Ascending aorta (tissue), 2 donors: ENCODE data around the gene HSPB6. TPM values are rescaled to one million over a fixed set of nuclear protein-coding genes. Genes with fewer than 3 reads are reported as not detected.

Experiments used
- DNase-seq, 2 donors: peaks; one replicate each; pipeline ENCODE4 v3.0.0-alpha.2; 2019; ENCODE audit warnings: low spot score in 2 of 2
- H3K27ac ChIP-seq, 2 donors: fragments of 200-600 bp; sonication (generic); one replicate each; pipeline ENCODE4 v1.5.1; 2016 to 2017; ENCODE audit warnings: mild to moderate bottlenecking in 1 of 2
- H3K27me3 ChIP-seq: fragments of 200-600 bp; sonication (generic); one replicate; pipeline ENCODE4 v1.5.1; 2017
- H3K36me3 ChIP-seq, 2 donors: fragments of 200-600 bp; sonication (generic); one replicate each; pipeline ENCODE4 v1.5.1; 2016
- H3K4me1 ChIP-seq, 2 donors: fragments of 200-600 bp; sonication (generic); one replicate each; pipeline ENCODE4 v1.5.1; 2016 to 2017; ENCODE audit warnings: mild to moderate bottlenecking in 1 of 2
- H3K4me3 ChIP-seq, 2 donors: fragments of 200-600 bp; sonication (generic); one replicate each; pipeline ENCODE4 v1.5.1; 2016 to 2017; ENCODE audit warnings: mild to moderate bottlenecking in 1 of 2
- H3K9me3 ChIP-seq, 2 donors: fragments of 200-600 bp; sonication (generic); one replicate each; pipeline ENCODE4 v1.5.1; 2016
- CTCF ChIP-seq, 3 experiments: fragments of 200-600 bp in 2 of 3; fragments of 450-650 bp in 1 of 3; sonication (generic) in 2 of 3; IDR thresholded peaks; one replicate each; pipeline ENCODE4 v1.5.1; 2016 to 2019; ENCODE audit warnings: antibody characterized with exemption in 3 of 3, mild to moderate bottlenecking in 1 of 3, moderate library complexity in 1 of 3
- intact Hi-C: fragments of 100-400 bp; cut with DNase I; formaldehyde crosslinking; loops from one replicate; pipeline ENCODE4 v1.15.1; 2023
- total RNA-seq: library from RNA; depleted of rRNA; stranded (reverse); fragments of >200 nt; gene quantifications from one replicate; pipeline ENCODE4 v1.1.0, GENCODE V29; 2016

Gene HSPB6
- total RNA-seq, 1 donor from 2014 or later = 265 TPM

GRCh38 chr19:35744430-35745327, 12.2 kb downstream of the HSPB6 start:
- peak; percentile 81 to 98 for DNase-seq
- intact Hi-C loops = loop anchor here (1.0 to 10.0 kb wide), 8 partner anchors 28 to 600 kb away; partner anchors contain the start of genes ARHGAP33, ETV2, FXYD7 and OVOL3
- TF ChIP-seq CTCF (IDR thresholded peaks at IDR 0.05) = peak; percentile 8 to 54 (median 42)
- Histone ChIP-seq H3K4me3 (peak overlapping the region; percentile 74 to 92), H3K27me3 (no peaks in the 10 kb centered on the region), H3K27ac (peak overlapping the region; percentile 99 to 100), H3K4me1 (peaks cover 10 to 33% of the 10 kb centered on the region in 2 donors), H3K36me3 (no peaks in the 10 kb centered on the region), H3K9me3 (no peaks in the 10 kb centered on the region)

GRCh38 chr19:35743640-35744429, 13.0 kb downstream of the HSPB6 start:
- H3K36me3 ChIP-seq = no peaks in the 10 kb centered on the region
- H3K27ac ChIP-seq = peak overlapping the region; percentile 99 to 100
- no peak for TF ChIP-seq CTCF (IDR thresholded peaks at IDR 0.05)
- H3K4me3 ChIP-seq = peak overlapping the region in 1 of 2 donors; percentile 74
- intact Hi-C loops = loop anchor here (1.0 to 10.0 kb wide), 8 partner anchors 27 to 599 kb away; partner anchors contain the start of genes ARHGAP33, ETV2, FXYD7 and OVOL3
- H3K9me3 ChIP-seq = no peaks in the 10 kb centered on the region
- H3K27me3 ChIP-seq = no peaks in the 10 kb centered on the region
- no peak for DNase-seq
- peaks cover 10 to 29% of the 10 kb centered on the region in 2 donors for H3K4me1 ChIP-seq

GRCh38 chr19:35742121-35742724, 14.6 kb downstream of the HSPB6 start, which contains the start of gene IGFLR1:
IGFLR1 (minus strand) TSS chr19:35742452; CDS start chr19:35741180, 1,272 bp downstream.
- no peak for TF ChIP-seq CTCF (IDR thresholded peaks at IDR 0.05)
- intact Hi-C loops = loop anchor here (5.0 to 10.0 kb wide), 5 partner anchors 100 to 597 kb away; partner anchors contain the start of genes ETV2, FXYD7, OVOL3 and POLR2I
- peaks cover 10 to 25% of the 10 kb centered on the region in 2 donors for H3K4me1 ChIP-seq
- peaks cover 6 to 16% of the 10 kb centered on the region in 2 donors for H3K36me3 ChIP-seq
- H3K27me3 ChIP-seq = no peaks in the 10 kb centered on the region
- H3K27ac ChIP-seq = peak within 1 kb of the TSS; percentile 81 to 85
- peak within 1 kb of the TSS; percentile 56 to 70 for H3K4me3 ChIP-seq
- H3K9me3 ChIP-seq = no peaks in the 10 kb centered on the region
- DNase-seq = no peak

- peak overlapping the region; percentile 81 to 85 for H3K27ac ChIP-seq
- intact Hi-C loops = loop anchor here (2.0 to 10.0 kb wide), 7 partner anchors 16 to 596 kb away; partner anchors contain the start of genes ETV2, FXYD7, HSPB6 and OVOL3
- H3K4me3 ChIP-seq = peak overlapping the region; percentile 56 to 70
- peaks cover 12 to 26% of the 10 kb centered on the region in 2 donors for H3K36me3 ChIP-seq
- no peaks in the 10 kb centered on the region for H3K27me3 ChIP-seq
- no peak for DNase-seq
- peaks cover 10 to 19% of the 10 kb centered on the region in 2 donors for H3K4me1 ChIP-seq
- H3K9me3 ChIP-seq = no peaks in the 10 kb centered on the region
- no peak for TF ChIP-seq CTCF (IDR thresholded peaks at IDR 0.05)
Measured at GRCh38 chr19:35741203-35741515, 15.7 kb downstream of the HSPB6 start.
